ENCODE measurements around the gene ADAMTS17.
A peak's percentile ranks its signal among the peaks of the same experiment; 100 is the strongest.

Gene ADAMTS17

GRCh38 chr15:99987119-99987506, 354.7 kb downstream of the ADAMTS17 start:
- H3K27me3 Mint-ChIP-seq (ENCODE audit: low read depth), result no peaks in the 10 kb centered on the region
- peaks cover 43% of the 10 kb centered on the region for H3K4me1 Mint-ChIP-seq
- peak overlapping the region in 2 of 3 experiments; percentile 54 to 65 for H3K27ac Mint-ChIP-seq
- no peak for TF ChIP-seq CTCF (IDR thresholded peaks at IDR 0.05; ENCODE audit: unreplicated experiment in 3 of 3)
- H3K36me3 Mint-ChIP-seq (ENCODE audit: low read depth), result no peaks in the 10 kb centered on the region
- H3K9me3 Mint-ChIP-seq, result no peaks in the 10 kb centered on the region
- H3K4me3 Mint-ChIP-seq, result no peak overlapping the region

- Mint-ChIP-seq H3K9me3 (no peaks in the 10 kb centered on the region), H3K27me3 (ENCODE audit: low read depth) (no peaks in the 10 kb centered on the region), H3K4me1 (peaks cover 43% of the 10 kb centered on the region), H3K27ac (peak overlapping the region; percentile 47 to 65 (median 61)), H3K4me3 (no peak overlapping the region), H3K36me3 (ENCODE audit: low read depth) (no peaks in the 10 kb centered on the region)
- TF ChIP-seq CTCF (IDR thresholded peaks at IDR 0.05; ENCODE audit: unreplicated experiment in 3 of 3), result no peak
Observed at GRCh38 chr15:99986297-99987118, 355.3 kb downstream of the ADAMTS17 start.

GRCh38 chr15:99985878-99986277, 355.9 kb downstream of the ADAMTS17 start:
- H3K4me3 Mint-ChIP-seq, result no peak overlapping the region
- peak overlapping the region; percentile 47 to 65 (median 61) for H3K27ac Mint-ChIP-seq
- no peak for TF ChIP-seq CTCF (IDR thresholded peaks at IDR 0.05; ENCODE audit: unreplicated experiment in 3 of 3)
- no peaks in the 10 kb centered on the region for H3K9me3 Mint-ChIP-seq
- H3K27me3 Mint-ChIP-seq (ENCODE audit: low read depth), result peaks cover 2% of the 10 kb centered on the region
- H3K4me1 Mint-ChIP-seq, result peaks cover 45% of the 10 kb centered on the region
- H3K36me3 Mint-ChIP-seq (ENCODE audit: low read depth), result no peaks in the 10 kb centered on the region

GRCh38 chr15:99984491-99985243, 357.1 kb downstream of the ADAMTS17 start:
- Mint-ChIP-seq H3K27me3 (ENCODE audit: low read depth) (peaks cover 8% of the 10 kb centered on the region), H3K4me1 (peaks cover 52% of the 10 kb centered on the region), H3K9me3 (no peaks in the 10 kb centered on the region), H3K36me3 (ENCODE audit: low read depth) (no peaks in the 10 kb centered on the region), H3K27ac (peak overlapping the region; percentile 89 to 92 (median 92)), H3K4me3 (no peak overlapping the region)
- no peak for TF ChIP-seq CTCF (IDR thresholded peaks at IDR 0.05; ENCODE audit: unreplicated experiment in 3 of 3)

- Mint-ChIP-seq H3K27me3 (ENCODE audit: low read depth) (peaks cover 11% of the 10 kb centered on the region), H3K9me3 (no peaks in the 10 kb centered on the region), H3K36me3 (ENCODE audit: low read depth) (no peaks in the 10 kb centered on the region), H3K4me1 (peaks cover 52% of the 10 kb centered on the region), H3K27ac (peak overlapping the region; percentile 89 to 92 (median 92)), H3K4me3 (peak overlapping the region; percentile 7 to 32 (median 19))
- no peak for TF ChIP-seq CTCF (IDR thresholded peaks at IDR 0.05; ENCODE audit: unreplicated experiment in 3 of 3)
Observed at GRCh38 chr15:99983886-99984286, 357.9 kb downstream of the ADAMTS17 start.

All from nephron (organoid).